Stimulated activated CD8-positive, alpha-beta memory T cell treated with anti-CD3 and anti-CD28 coated beads, Interleukin-15, amount 100 ng/mL, for 48 hours (primary cell): ENCODE data around the gene CACNA2D3.

Experiments
- DNase-seq, 2 donors: peaks; one replicate each; pipeline ENCODE4 v3.0.0-alpha.2; 2020; ENCODE audit warnings: low read depth in 2 of 2

CACNA2D3 gene

DNA sequence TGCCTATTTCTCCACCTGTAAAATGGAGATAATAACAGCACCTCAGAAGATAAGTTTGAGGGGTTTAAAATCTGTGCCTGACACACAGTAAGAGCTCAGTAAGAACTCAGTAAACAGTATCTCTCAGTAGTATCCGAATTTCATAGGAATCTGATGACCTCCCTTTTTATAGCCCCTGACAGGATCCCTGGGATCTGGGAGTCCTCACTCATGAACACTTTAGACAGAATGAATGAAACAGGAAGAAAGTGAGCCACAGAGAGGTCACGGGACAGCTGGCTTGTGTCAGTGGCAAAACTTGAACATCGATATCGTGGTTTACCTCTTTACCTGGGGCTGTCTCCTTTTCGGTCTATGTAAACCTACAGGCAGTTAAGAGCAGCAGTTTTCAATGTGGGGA is 754.3 kb downstream of the CACNA2D3 start:
- no peak for DNase-seq

DNA sequence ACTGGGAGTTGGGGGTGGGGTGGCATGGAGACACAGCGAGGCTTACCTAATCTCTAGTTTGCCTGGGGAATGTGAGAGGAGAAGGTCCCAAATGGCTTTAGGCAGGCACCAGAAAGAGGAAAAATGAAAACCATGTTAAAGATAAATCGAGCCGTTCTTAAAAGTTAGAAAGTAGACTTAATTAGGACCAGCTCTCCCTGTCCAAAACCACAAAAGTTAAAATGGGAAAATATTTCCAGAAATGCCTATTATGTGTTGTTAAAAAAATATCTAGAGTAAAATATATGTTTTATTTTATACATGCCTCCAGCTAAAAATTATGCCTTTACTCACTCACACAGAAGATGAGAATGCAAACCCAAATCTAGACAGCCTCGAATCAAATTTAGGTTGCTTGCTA is 755.4 kb downstream of the CACNA2D3 start:
- no peak for DNase-seq

DNA sequence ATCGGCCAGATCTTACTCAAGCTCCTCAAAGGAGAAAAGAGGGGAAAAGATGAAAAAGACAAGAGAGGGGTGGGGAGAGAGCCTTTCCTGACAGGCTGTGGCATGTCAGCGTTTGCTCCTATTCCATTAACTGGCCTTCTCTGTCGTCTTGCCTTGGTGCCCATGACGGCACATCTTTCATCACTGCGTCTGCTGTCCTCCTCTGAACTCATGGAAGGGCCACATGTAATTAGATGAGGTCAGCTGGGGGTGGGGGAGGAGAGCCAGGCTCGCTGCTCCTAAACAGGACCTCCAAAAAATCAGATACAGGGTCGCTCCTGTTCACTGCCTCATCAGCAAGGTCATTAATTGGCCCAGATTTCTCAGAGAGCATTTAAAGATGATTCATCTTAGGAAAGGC is 755.8 kb downstream of the CACNA2D3 start:
- no peak for DNase-seq

DNA sequence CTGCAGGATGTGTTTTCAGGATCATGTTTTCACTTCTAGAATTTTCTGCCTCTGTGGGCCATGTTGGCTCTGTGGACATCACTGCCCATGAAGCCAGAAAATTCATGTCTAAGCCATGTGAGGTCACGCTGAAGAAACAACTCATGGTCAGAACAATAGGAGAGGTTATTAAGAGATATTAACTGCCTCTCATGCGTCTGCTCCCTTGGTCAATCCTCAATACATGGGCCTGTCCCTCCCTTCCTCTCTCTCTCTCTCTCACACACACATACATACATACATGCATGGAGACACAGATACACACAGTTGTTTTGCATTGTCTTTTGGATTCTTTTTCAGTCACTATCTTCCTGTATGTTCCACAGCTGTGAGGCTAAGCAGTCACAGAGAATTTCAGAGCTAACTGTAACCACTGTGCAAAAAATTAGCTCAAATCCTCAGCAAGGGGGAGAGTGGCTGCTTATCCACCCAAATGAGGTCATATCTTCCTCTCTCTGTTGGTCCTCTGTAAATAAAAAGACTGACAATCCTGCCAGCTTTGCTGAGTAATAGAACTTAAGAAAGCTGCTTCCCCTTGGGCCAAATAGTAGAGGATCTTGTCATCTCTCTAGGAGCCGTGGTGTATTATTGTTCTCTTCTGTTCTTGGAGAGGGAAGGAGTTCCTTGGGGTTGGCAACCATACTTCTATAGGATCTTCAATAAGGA is 759.9 kb downstream of the CACNA2D3 start:
- no peak for DNase-seq

DNA sequence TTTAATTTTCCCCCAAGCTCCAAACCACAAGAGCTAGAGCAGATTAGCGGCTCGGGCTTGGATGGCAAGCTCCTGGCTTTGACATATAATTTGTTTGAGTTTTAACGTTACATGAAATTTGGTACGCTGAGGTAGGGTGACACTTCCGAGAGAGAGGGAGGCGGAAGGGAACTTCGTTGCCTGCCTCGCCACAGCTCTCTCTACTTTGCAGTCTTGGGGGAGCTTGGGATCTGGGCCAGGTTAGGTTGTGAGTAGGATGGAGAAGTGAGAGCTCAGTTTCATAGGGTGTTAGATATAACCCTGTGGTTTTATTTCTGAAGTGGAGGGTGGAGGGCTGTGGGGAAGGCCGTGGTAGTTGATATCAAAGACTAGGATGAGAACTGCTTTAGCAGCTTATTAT is 765.8 kb downstream of the CACNA2D3 start:
- no peak for DNase-seq

DNA sequence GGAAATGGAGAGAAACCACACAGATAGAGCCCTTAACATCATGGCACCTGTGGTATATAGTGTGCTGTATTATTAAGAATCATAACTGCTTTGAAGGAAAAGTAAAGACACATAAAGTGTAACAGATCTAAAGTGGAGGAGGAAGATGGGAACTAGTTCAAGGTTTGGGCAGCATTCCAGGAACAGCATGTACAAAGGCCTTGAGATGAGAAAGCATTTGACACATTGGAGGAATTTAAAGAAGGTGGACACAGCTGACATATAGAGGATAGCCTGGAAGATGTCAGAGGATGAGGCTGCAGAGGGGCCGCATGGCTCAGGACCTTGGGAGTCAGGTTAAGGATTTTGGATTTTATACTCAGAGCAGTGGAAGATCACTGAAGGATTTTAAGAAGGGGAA is 766.5 kb downstream of the CACNA2D3 start:
- no peak for DNase-seq

DNA sequence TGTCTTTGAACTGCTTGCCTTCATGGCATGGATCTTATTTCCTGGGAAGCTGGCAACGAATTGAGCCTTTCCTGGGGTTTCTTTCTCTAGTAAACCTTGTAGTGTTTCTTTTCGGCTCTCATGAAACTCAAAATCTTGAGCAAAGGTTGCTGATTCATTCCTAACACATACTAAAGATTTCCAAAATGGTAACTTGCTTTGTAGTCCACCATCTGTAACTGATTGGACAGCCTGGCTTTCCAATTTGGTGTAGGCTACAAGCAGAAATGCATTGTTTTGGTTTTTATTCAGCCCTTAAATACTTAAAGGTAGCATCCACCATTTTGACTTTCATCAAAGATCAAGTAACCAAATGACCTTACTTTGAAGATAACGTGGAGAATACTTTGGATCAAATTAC is 767.4 kb downstream of the CACNA2D3 start:
- no peak for DNase-seq

DNA sequence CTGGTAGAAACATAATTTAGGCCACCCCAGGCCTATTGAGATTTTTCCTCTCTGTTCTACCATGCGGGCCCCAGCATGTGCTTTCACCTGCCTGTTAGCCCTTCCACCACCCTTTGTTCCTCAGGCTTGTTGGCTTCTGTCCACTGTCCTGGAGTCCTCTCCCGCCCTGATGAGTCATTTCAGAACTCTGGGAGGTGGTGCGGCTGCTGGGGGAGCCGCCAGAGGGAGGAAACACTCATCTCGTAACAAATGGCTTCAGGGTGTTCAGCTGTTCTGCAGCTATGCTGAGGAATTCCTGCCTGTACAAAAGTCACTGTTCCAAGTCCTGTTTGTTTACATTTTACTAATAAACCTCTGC is 769.2 kb downstream of the CACNA2D3 start:
- no peak for DNase-seq

DNA sequence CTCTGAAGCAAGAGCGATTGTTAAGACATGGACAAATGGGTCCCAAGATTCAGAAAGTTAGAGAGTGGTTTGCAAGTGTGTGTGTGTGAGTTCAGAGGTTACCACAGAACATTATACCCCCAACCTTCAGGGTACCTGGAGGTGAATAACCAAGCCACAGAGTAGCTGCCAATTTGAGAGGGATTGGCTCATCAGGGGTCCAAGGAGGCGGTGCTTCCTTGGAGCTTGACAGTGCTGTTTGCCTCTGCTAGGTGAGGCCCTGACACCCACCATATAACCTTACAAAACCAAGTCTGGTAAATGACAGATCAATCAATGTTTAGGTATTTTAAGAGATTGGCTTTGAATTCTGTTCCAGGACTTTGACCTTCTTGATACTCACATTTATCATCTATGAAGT is 769.8 kb downstream of the CACNA2D3 start:
- no peak for DNase-seq

DNA sequence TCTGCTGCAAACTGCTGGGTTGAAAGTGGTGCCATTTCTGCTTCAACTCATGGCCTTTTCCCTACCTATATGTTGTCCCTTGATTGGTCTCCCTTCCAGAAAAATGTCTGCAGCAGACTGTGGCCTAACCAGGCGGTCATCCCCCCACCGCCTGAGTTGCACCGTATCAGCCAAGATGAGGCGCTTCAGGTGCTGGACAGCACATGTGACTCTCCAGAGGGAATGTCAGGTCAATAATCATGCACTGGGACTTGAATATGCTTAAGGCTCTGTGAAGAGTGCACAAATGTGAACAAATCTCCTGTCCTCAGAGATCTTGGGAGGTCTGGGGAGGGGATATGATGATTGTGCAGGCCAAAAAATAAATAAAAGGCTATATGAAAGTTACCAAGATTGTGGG is 773.3 kb downstream of the CACNA2D3 start:
- DNase-seq: no peak

DNA sequence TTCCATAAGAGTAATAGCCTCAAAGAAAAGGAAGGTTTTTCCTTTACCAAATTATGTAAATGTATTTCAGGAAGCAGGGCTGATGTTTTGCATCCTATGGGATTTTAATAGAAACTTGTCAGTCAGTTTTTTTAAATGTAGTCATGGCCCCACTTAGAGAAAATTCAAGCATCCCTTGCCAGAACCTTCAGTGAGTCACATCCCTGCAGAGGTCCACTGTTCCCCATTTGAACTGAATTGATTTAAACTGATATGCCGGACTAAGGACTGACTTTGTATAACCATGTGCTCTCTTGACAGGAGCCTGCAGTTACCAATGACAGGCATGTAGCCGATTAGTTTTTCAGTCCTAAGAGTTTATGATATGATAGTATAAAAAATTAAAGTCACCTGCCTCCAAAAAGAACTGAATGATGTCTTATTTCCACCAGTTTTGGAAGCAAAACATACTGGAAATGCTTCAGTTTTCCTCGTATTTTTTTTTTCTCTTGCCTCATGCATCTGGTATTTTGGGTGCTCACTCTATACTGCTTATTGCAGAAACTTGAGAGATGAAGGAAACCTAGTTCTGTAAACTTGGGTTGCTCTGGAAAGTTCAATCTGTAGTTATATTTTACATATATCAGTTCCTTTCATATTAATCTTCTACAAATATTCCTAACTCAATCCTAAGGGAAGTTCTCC is 774.8 kb downstream of the CACNA2D3 start:
- DNase-seq: no peak

DNA sequence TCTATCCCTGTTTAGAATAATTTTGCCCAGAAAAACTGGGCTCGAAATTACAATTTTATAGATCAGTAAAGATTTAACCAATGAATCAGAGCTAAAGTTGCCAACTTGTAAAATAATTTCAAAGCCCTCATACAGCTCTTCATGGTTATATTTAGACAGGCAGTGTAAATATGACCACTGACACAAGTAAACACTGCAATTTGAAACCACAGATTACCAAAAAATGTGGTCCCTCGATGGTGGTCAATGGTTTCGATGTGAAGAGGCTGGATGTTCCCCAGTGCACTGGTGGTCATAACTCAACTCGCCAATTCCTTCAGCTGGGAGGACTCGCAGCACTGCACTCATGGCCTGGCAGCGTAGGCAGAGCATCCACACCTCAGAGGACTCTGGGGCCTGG is 776.9 kb downstream of the CACNA2D3 start:
- no peak for DNase-seq

DNA sequence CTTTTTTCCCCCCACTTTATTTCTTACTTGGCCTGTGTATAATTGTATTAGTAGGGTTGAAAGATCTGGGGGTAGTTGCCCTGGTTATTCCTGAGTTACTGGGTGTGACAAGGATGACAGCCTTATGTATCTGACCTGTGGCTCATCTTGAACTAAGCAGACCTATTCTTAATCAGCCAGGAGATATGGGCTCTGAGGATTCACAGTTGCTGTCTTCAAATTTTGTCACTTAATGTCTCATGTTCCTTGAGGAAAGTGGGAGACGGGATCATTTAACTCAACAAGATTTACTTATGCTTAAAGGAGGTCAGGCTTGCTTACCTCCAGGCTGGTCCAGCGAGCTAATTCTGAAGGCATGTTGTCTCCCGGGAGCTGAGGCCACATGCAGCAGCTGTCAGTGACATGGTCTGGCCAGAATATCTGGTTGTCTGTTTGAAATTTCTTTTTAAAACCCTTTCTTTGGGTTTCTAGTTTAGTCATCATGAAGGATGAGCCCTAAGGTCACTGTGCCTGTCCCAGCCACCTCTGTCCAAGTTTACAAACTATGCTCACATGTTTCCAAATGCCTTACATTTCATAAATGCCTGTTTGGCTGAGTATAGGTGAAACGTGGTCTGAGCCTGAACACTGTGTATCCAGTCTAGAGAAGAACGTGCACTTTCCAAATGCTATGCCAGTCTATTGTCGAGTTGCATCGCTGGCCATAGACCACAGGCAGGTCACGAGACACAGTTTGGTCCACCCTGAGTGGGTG is 778.7 kb downstream of the CACNA2D3 start:
- no peak for DNase-seq

DNA sequence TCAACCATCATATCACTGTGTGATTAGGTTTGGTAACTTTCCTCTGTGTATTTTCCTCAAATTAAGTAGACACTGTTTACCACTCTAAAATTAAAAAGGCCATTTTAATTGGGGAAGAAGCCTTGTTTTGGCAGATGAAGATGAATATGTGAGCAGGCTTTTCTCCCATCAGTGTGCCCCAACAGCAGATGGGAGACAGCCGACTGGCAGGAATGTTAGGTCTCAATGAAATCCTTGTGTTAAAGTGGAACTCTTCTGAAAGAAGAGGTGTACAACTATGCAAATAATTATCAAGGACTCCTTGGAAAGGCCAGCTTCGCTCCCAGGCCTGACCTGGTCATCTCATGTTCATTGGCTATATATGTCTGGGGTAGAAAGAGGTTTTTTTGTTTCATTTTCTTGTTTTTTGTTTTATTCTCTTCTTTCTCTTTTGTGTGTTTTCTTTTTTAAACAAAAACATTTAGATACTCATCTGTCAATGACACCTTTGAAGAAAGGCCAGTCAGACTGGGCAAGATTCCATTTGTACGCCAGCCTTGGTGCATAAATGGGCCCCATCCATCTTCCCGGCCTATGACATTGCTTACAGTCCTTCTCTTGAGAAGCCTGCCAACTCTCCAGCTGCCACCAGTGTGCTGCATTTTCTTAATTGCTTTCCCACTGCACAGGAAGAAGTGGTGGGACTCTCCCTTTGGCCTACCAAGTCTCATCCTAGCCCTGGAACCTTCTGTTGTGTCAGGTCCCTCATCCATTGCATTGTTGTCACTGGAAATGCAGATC is 779.7 kb downstream of the CACNA2D3 start:
- no peak for DNase-seq

DNA sequence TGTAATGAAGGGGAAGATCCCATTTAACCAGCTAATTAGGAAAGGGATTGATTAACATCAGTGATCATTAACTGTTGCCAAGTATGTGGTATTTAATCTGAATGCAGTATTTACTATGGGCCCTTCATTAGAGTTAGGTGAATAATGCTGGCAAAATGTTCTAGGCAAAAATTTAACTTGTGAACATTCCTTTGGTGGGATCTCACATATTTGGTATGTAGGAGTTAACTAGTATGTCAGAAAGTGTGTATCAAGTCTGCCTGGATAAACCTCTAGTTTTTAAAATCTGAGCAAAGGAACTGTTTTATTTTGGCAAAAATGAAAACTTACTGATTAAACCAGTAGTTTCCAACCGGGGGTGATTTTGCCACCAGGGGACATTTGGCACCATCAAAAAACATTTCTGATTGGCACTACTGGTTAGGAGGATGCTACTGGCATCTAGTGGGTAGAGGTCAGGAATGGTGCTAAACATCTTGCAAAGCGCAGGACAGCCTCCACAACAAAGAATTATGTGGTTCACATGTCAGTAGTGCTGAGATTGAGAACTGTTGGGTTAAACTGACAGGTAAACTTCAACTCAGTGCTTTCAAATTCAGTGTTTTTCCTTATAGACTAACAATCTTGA is 783.0 kb downstream of the CACNA2D3 start:
- DNase-seq: no peak

DNA sequence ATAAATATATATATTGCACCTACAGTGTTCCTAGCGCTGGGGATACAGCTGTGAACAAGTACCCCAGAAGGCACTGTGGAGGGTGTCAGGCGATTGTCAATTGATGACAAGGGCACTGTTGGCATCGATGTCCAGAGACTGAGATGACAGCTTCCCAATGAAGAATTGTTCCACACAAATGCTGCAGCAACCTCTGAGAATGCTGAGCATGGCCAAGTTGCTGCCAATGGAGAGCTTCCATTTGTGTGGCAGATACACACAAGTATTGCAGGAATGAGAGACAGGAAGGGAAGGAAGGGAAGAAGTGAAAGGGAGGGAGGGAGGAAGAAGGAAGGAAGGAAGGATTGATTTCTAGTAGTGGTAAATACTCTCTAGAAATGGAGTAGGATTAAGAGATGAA is 783.6 kb downstream of the CACNA2D3 start:
- DNase-seq: no peak

DNA sequence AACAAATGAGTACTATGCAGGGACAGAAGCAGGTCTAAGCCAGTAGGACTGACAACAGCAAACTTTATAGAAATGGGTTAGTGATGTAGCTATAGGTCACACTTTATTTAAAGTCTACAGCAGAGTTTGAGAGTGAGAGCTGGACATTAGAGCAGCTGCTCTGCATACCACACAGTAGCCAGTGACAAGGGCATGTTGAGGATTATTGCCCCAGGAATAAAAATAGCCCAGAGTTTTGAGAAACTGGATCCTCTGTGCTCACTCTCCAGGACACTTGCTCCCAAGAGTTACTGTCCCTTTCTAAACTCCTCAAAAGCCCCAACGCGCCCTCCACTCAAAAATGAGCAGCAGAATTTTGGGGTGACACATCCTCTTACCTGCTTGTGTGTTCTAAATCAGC is 784.4 kb downstream of the CACNA2D3 start:
- DNase-seq: no peak

DNA sequence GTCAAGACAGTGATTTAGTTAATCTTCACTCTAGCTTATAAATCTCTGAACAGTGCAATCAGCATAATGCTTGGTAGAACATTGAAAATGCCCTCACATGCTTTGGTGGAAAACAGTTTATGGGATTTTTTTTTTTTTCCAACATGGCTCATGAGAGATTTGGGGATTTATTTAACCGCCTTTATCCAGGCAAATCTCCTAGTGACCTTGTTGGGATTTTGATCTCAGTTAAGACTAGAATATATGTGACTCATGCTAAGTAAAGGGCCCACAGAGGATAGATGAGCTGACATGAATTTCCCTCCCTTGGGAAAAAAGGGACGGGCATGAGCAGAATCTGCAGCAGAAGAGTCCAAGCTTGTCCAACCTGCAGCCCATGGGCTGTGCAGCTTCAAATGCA is 786.8 kb downstream of the CACNA2D3 start:
- no peak for DNase-seq

DNA sequence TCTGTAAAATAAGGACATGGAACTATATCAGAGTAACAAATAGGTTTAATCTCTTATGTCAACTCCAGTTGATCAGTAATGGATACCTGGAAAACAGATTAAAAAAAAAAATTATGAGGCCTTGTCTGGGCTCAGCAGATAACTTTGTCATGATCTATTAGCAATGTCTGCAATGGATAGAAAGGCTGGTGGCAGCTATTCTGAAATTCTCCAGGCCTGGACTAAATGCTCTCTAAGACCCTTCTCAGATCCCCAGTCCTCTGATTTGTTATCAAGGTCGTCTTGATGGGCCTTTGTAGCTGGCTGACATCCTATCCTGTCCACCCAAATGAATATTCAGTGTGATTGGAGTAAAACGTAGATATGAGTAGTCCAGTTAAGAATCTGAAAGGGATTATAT is 791.8 kb downstream of the CACNA2D3 start:
- no peak for DNase-seq

DNA sequence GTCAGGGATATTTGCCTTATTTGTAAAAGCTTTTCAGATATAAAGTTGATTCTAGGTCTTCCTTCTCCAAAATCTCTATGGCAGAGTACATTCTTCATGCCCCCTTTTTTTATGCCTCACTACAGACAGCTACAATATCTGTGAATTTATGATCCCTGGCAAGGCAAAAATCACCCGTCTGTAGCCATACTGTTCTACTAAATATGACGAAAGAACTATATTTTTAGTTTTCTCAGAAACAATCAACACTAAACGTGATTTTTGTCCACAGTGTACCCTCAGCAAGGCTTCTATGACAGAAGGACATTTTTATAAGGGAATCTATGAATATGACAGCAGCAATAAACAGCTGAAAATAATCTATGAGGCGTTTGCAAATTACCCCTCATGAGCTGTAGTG is 792.8 kb downstream of the CACNA2D3 start:
- no peak for DNase-seq

DNA sequence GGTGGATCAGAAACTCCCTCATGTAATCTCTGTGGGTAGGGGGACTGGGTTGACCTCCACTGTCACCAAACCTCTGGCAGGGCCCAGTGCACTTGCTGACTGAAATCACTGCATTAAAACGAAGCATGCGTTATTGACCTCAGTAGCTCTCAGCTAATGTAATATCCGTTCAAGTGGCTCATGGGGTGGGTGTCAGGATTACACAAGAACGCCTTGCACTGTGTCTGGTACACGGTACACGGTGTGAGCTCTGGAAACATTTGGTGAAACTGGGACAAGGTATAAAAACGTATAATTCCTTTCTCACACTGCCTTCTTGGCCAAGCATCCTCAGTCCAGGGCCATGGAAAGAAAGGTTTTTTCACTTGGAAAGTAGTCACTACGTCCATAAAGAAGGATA is 793.6 kb downstream of the CACNA2D3 start:
- DNase-seq: no peak

DNA sequence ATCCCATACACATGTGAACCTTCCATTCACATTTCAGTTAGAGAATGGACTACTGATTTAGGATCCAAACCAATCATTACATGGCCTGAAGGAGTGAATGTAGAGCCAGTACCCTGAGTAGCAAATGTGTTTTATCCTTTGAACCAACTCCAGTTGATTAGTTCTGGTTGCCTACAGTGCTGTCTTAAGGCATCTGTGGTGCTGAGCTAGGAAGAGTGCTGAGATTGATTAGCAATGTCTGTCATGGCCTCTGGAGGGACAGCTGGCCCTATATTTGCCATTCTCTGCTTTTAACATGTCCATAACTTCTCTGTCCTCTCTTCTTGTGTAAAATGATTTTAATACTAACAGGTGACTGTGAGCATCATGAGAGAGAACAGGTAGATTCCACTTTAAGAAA is 794.4 kb downstream of the CACNA2D3 start:
- DNase-seq: no peak
